Measurements from ENCODE around the gene PCDHGA10.

PCDHGA10 gene

GRCh38 chr5:141412854-141413539, at the start of gene PCDHGA10:
Gene PCDHGA10, plus strand, starts transcription at chr5:141412987. Its CDS starts 189 bp downstream, at chr5:141413176.
- peak; percentile 76 for TF ChIP-seq CTCF (IDR thresholded peaks at IDR 0.05; ENCODE audit: extremely low read depth, missing control alignments)
- peak; percentile 88 for DNase-seq (ENCODE audit: low spot score)

GRCh38 chr5:141363952-141364660, 48.7 kb upstream of the PCDHGA10 start, which contains the start of gene PCDHGA5:
Gene PCDHGA5, plus strand, starts transcription at chr5:141364162. Its CDS starts 169 bp downstream, at chr5:141364331.
- no peak for TF ChIP-seq CTCF (IDR thresholded peaks at IDR 0.05; ENCODE audit: extremely low read depth, missing control alignments)
- DNase-seq (ENCODE audit: low spot score): no peak

- DNase-seq (ENCODE audit: low spot score): no peak
- no peak for TF ChIP-seq CTCF (IDR thresholded peaks at IDR 0.05; ENCODE audit: extremely low read depth, missing control alignments)
These were observed 46.5 kb upstream of the PCDHGA10 start for GRCh38 chr5:141366016-141366896.

- TF ChIP-seq CTCF (IDR thresholded peaks at IDR 0.05; ENCODE audit: extremely low read depth, missing control alignments): peak; percentile 72
- peak; percentile 86 for DNase-seq (ENCODE audit: low spot score)
These were observed 42.6 kb upstream of the PCDHGA10 start, which contains the start of gene PCDHGB3 for GRCh38 chr5:141369994-141370848. Gene PCDHGB3, plus strand, starts transcription at chr5:141370242. Its CDS starts 153 bp downstream, at chr5:141370395.

- DNase-seq (ENCODE audit: low spot score): no peak
- TF ChIP-seq CTCF (IDR thresholded peaks at IDR 0.05; ENCODE audit: extremely low read depth, missing control alignments): no peak
These were observed 41.0 kb upstream of the PCDHGA10 start for GRCh38 chr5:141371572-141372475.

Measured in GM20000 (cell line).